ENCODE results near the gene VPS13C. TPM values are rescaled to one million over a fixed set of nuclear protein-coding genes. Genes with fewer than 3 reads are reported as not detected.

VPS13C gene
- total RNA-seq, 1 experiment from 2014 or later, result 20.9 TPM

- Mint-ChIP-seq H3K9me3 (peaks cover 27% of the 10 kb centered on the region), H3K4me1 (no peaks in the 10 kb centered on the region), H3K27ac (no peak overlapping the region), H3K27me3 (ENCODE audit: low read depth) (0 out of 2 replicates have a peak, but pooled peaks cover 5% of the 10 kb centered on the region), H3K36me3 (peaks cover 16% of the 10 kb centered on the region), H3K4me3 (no peak overlapping the region)
- ChIA-PET POLR2A (no interaction called here), CTCF (no interaction called here)
- TF ChIP-seq PRRX2 (CRISPR knock-in tag; IDR thresholded peaks at IDR 0.05) (no peak), IRF1 (CRISPR knock-in tag; IDR thresholded peaks at IDR 0.05) (no peak), PRDM15 (CRISPR knock-in tag; IDR thresholded peaks at IDR 0.05) (no peak), ZNF532 (CRISPR knock-in tag; IDR thresholded peaks at IDR 0.05; ENCODE audit: borderline replicate concordance) (no peak), PREB (CRISPR knock-in tag; IDR thresholded peaks at IDR 0.05; ENCODE audit: borderline replicate concordance) (no peak), ELF4 (CRISPR knock-in tag; IDR thresholded peaks at IDR 0.05; ENCODE audit: low read depth) (no peak), ZNF423 (CRISPR knock-in tag; IDR thresholded peaks at IDR 0.05) (no peak), EMX1 (CRISPR knock-in tag; IDR thresholded peaks at IDR 0.05) (no peak), OVOL2 (CRISPR knock-in tag; IDR thresholded peaks at IDR 0.05; ENCODE audit: borderline replicate concordance) (no peak), CBFB (CRISPR knock-in tag; IDR thresholded peaks at IDR 0.05; ENCODE audit: low read depth) (no peak), ZNF263 (CRISPR knock-in tag; IDR thresholded peaks at IDR 0.05; ENCODE audit: low read depth) (no peak), CDX4 (CRISPR knock-in tag; IDR thresholded peaks at IDR 0.05; ENCODE audit: borderline replicate concordance) (no peak), SMAD4 (CRISPR knock-in tag; IDR thresholded peaks at IDR 0.05) (no peak), ZNF121 (CRISPR knock-in tag; IDR thresholded peaks at IDR 0.05) (no peak), ZNF219 (CRISPR knock-in tag; IDR thresholded peaks at IDR 0.05; ENCODE audit: borderline replicate concordance) (no peak), FOXP4 (CRISPR knock-in tag; IDR thresholded peaks at IDR 0.05) (no peak), JAZF1 (CRISPR knock-in tag; IDR thresholded peaks at IDR 0.05) (no peak), HMGXB4 (CRISPR knock-in tag; IDR thresholded peaks at IDR 0.05) (no peak), NR2C2 (CRISPR knock-in tag; IDR thresholded peaks at IDR 0.05) (no peak)
- ATAC-seq (no peak), DNase-seq (ENCODE audit: low spot score) (no peak)
These were observed 19.3 kb upstream of the VPS13C start for GRCh38 chr15:62079594-62079993.

All from WTC11 (cell line).